Measurements from ENCODE around the gene REM2.

- peak; percentile 34 for TF ChIP-seq CTCF (IDR thresholded peaks at IDR 0.05)
- TF ChIP-seq REST (IDR thresholded peaks at IDR 0.05; ENCODE audit: low read depth, low read length): no peak
- no peak for TF ChIP-seq ZBTB33 (IDR thresholded peaks at IDR 0.05; ENCODE audit: borderline replicate concordance, low read depth)
- TF ChIP-seq SMC3 (IDR thresholded peaks at IDR 0.05; ENCODE audit: low read depth, low read length): no peak; the same call in 1 of the 2 replicates
- TF ChIP-seq RFX5 (IDR thresholded peaks at IDR 0.05; ENCODE audit: low read length): no peak
- no peak for TF ChIP-seq RAD21 (IDR thresholded peaks at IDR 0.05; ENCODE audit: low read length)
- TF ChIP-seq CHD2 (IDR thresholded peaks at IDR 0.05; ENCODE audit: low read length, partially characterized antibody): no peak
- TF ChIP-seq ELF1 (IDR thresholded peaks at IDR 0.05): no peak
Measured at GRCh38 chr14:22847661-22848341, 35.2 kb upstream of the REM2 start.
